Activated CD4-positive, alpha-beta T cell treated with anti-CD3 and anti-CD28 coated beads, Interleukin-2, amount 10 ng/mL, durations not matched to agents 24 days and 14 days (primary cell): Measurements from ENCODE around the gene CFAP58. TPM values are rescaled to one million over a fixed set of nuclear protein-coding genes. Genes with fewer than 3 reads are reported as not detected.
A peak's percentile ranks its signal among the peaks of the same experiment; 100 is the strongest.

ENCODE experiments used
- DNase-seq: peaks from one replicate; pipeline ENCODE4 v3.0.0; 2022
- H3K27ac Mint-ChIP-seq: one replicate; pipeline ENCODE4 v1.8.0; 2022; ENCODE audit warnings: mild to moderate bottlenecking, mixed read lengths
- H3K27me3 Mint-ChIP-seq: one replicate; pipeline ENCODE4 v1.8.0; 2022; ENCODE audit warnings: mixed read lengths
- H3K36me3 Mint-ChIP-seq: one replicate; pipeline ENCODE4 v1.8.0; 2022; ENCODE audit warnings: low read depth, mild to moderate bottlenecking, mixed read lengths
- H3K4me1 Mint-ChIP-seq: one replicate; pipeline ENCODE4 v1.8.0; 2021; ENCODE audit warnings: mixed read lengths
- H3K4me3 Mint-ChIP-seq: one replicate; pipeline ENCODE4 v1.8.0; 2022; ENCODE audit warnings: mild to moderate bottlenecking, moderate library complexity, mixed read lengths
- H3K9me3 Mint-ChIP-seq: one replicate; pipeline ENCODE4 v1.8.0; 2021; ENCODE audit warnings: mixed read lengths
- intact Hi-C: fragments of 100-400 bp; cut with micrococcal nuclease; formaldehyde crosslinking; loops from one replicate; pipeline ENCODE4 v1.15.1; 2023
- total RNA-seq: library from RNA; stranded (reverse); gene quantifications from 2 replicates; pipeline ENCODE4 v1.2.3, GENCODE V29; 2022

Gene CFAP58
- total RNA-seq, 1 donor from 2014 or later, result 0.16 TPM

DNA sequence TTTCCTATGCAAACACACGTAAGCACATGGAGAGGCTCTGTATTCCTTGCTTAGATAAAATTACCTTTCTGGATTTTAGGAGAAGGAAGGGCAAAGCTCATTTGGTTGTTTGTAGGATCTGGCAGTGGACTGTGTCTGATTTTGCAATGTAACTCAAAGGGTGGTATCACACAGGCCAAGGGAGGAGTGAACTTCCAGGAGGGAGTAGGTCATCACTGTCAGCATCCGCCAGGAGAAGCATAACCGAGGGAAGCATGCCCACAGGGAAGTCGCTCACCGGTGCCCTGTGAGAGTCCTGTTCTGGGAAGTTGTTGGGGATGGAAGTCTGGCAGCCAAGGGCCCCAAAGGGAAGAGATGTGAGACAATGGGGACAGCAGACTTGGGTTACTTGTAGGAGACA, 74.4 kb downstream of the CFAP58 start:
- Mint-ChIP-seq H3K27me3 (peaks cover 9% of the 10 kb centered on the region), H3K27ac (no peak overlapping the region), H3K4me3 (no peak overlapping the region), H3K4me1 (peaks cover 5% of the 10 kb centered on the region), H3K36me3 (no peaks in the 10 kb centered on the region), H3K9me3 (no peaks in the 10 kb centered on the region)
- intact Hi-C loops, result no loop called here
- no peak for DNase-seq

DNA sequence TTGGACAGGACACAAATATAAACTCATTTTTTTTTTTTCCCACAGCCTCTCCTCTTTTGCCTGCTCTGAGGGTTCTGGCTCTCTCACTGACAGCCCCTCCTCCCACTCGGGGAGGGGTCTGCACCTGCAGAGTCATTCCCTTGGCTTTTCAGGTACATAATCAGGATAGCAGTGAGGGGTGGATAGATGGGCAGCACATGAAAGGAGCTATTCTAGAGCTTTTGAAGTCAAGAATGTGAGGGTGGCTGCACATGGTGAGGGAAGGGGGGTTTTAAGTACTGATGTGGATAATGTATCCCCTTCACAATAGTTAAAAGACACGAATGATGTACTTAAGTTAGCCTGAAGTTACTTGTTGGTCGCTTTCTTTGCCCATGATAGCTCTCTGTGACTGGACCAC, 76.2 kb downstream of the CFAP58 start:
- peaks cover 14% of the 10 kb centered on the region for H3K27me3 Mint-ChIP-seq
- DNase-seq, result peak; percentile 30
- no peaks in the 10 kb centered on the region for H3K36me3 Mint-ChIP-seq
- H3K4me1 Mint-ChIP-seq, result peaks cover 2% of the 10 kb centered on the region
- H3K27ac Mint-ChIP-seq, result no peak overlapping the region
- no peak overlapping the region for H3K4me3 Mint-ChIP-seq
- no peaks in the 10 kb centered on the region for H3K9me3 Mint-ChIP-seq
- intact Hi-C loops, result no loop called here

DNA sequence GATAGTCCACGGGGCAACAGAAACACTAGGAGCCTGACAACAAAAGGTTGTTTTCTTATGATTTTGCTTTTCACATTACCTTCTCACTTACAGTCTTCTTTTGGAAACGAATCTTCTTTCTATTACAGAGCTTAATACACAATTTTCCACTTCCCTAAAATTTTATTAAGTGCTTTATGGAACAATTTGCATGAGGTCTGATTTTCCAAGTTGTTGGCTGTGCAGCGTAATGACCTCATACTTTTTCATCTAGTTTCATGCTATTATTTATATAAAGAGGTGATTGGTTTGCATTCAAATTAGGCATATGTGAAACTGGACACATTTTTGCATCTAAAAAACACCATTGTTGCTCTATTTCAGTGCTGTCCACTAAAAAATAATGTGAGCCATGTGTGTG, 76.7 kb downstream of the CFAP58 start:
- intact Hi-C loops, result no loop called here
- no peak overlapping the region for H3K4me3 Mint-ChIP-seq
- H3K27me3 Mint-ChIP-seq, result peaks cover 14% of the 10 kb centered on the region
- no peak for DNase-seq
- no peaks in the 10 kb centered on the region for H3K36me3 Mint-ChIP-seq
- no peaks in the 10 kb centered on the region for H3K9me3 Mint-ChIP-seq
- H3K27ac Mint-ChIP-seq, result no peak overlapping the region
- H3K4me1 Mint-ChIP-seq, result no peaks in the 10 kb centered on the region

DNA sequence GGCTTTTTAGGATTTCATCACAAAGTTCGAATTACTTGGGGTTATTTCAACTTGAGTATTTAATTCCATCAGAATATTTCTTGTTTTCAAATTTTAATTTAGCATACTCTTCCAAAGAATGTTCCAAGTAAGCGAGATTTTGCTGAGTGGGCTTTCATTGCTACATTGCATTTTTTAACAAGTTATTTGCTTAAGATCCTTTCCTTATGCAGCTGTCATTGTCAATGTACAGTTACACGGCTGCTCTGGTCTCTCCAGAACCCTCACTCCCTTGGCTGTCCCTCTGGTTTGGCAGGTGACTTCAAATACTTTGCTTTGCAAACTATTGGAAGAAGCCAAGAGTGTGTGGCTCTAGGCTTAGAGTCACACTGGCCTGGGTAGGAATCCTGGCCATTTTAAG, 80.0 kb downstream of the CFAP58 start:
- DNase-seq, result peak; percentile 36
- no peaks in the 10 kb centered on the region for H3K9me3 Mint-ChIP-seq
- no peak overlapping the region for H3K4me3 Mint-ChIP-seq
- no peaks in the 10 kb centered on the region for H3K4me1 Mint-ChIP-seq
- H3K36me3 Mint-ChIP-seq, result no peaks in the 10 kb centered on the region
- H3K27me3 Mint-ChIP-seq, result peaks cover 18% of the 10 kb centered on the region
- intact Hi-C loops, result no loop called here
- H3K27ac Mint-ChIP-seq, result no peak overlapping the region

DNA sequence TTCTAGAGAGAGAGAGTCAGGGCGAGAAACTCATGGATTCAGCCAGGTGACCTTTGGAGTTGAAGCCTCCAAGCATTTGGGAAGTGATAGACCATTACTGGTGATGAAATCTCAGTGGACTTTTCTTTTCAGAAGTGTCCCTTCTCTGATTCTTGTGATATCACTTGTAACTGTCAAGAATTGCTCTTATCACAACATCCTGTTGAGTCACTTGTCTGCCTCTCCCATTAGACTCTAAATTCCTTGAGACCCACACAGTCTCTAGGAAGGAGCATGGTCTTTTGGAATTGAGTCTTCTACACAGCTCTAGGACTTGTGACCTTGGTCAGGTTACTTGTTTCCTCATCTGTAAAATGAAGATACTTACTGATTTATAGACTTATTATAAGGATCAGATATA, 81.0 kb downstream of the CFAP58 start:
- H3K4me3 Mint-ChIP-seq, result no peak overlapping the region
- no peak overlapping the region for H3K27ac Mint-ChIP-seq
- H3K36me3 Mint-ChIP-seq, result no peaks in the 10 kb centered on the region
- DNase-seq, result peak; percentile 12
- intact Hi-C loops, result no loop called here
- no peaks in the 10 kb centered on the region for H3K4me1 Mint-ChIP-seq
- H3K27me3 Mint-ChIP-seq, result peaks cover 18% of the 10 kb centered on the region
- no peaks in the 10 kb centered on the region for H3K9me3 Mint-ChIP-seq

DNA sequence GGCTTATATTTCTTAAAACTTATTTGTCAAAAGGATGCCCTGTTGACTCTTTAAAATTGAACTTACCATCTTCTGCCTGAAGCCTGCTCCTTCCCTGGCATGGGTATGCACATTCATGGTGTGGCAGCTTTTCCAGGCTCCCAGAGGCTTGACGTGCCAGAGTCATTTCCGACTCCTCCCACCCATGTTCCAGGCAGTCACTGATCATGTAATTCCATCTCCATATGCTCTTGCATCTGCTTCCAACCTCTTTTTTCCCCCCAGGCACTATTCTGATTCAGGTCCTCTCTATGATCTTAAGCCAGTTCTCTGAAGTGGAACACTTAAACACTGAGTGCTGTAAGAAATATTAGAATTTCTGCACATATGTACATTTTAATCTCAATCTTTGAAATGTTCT, 82.2 kb downstream of the CFAP58 start:
- intact Hi-C loops, result no loop called here
- peak; percentile 18 for DNase-seq
- no peaks in the 10 kb centered on the region for H3K36me3 Mint-ChIP-seq
- no peak overlapping the region for H3K27ac Mint-ChIP-seq
- H3K9me3 Mint-ChIP-seq, result no peaks in the 10 kb centered on the region
- no peaks in the 10 kb centered on the region for H3K4me1 Mint-ChIP-seq
- no peak overlapping the region for H3K4me3 Mint-ChIP-seq
- H3K27me3 Mint-ChIP-seq, result peaks cover 18% of the 10 kb centered on the region

DNA sequence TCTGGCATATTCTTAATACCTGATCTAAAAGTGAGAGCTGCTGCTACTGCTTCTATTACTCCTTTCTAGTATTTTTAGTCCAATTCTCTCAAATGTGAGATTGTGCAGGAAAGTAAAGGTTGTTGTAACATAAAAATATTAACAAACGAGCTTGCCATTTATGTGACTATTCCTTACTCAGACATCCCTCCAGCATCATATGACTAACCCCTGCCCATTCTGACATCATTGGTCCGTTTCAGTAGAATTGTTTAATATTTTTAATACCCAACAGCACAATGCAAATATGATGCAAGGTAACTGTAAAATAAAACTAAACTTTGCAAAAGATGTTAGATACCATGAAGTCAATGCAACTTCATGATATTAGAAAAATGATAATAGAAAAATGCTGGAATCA, 83.6 kb downstream of the CFAP58 start:
- DNase-seq, result peak; percentile 5
- no peaks in the 10 kb centered on the region for H3K36me3 Mint-ChIP-seq
- intact Hi-C loops, result no loop called here
- H3K27ac Mint-ChIP-seq, result no peak overlapping the region
- H3K4me1 Mint-ChIP-seq, result no peaks in the 10 kb centered on the region
- H3K4me3 Mint-ChIP-seq, result no peak overlapping the region
- no peaks in the 10 kb centered on the region for H3K9me3 Mint-ChIP-seq
- H3K27me3 Mint-ChIP-seq, result peaks cover 12% of the 10 kb centered on the region

DNA sequence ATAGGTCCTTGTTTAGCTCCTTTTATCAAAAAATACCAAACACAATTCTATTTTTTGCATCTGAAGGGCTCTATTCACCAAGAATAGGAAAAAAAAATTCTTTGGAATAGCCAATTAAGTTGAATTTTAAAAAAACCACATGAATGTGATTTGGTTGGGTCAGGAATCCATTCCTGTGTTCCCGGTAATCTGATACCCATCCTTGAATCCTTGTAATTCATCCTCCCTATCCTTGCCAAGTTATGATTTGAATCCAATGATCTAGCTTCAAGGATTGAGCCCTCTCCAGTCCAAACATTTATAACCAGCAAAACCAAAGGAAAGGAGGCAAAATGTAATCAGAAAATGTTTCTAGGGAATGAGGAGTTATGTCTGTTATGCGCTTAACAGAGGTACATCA, 86.6 kb downstream of the CFAP58 start:
- no peak overlapping the region for H3K27ac Mint-ChIP-seq
- no peaks in the 10 kb centered on the region for H3K36me3 Mint-ChIP-seq
- no peaks in the 10 kb centered on the region for H3K9me3 Mint-ChIP-seq
- intact Hi-C loops, result no loop called here
- peaks cover 7% of the 10 kb centered on the region for H3K27me3 Mint-ChIP-seq
- H3K4me3 Mint-ChIP-seq, result no peak overlapping the region
- peak; percentile 13 for DNase-seq
- no peaks in the 10 kb centered on the region for H3K4me1 Mint-ChIP-seq

DNA sequence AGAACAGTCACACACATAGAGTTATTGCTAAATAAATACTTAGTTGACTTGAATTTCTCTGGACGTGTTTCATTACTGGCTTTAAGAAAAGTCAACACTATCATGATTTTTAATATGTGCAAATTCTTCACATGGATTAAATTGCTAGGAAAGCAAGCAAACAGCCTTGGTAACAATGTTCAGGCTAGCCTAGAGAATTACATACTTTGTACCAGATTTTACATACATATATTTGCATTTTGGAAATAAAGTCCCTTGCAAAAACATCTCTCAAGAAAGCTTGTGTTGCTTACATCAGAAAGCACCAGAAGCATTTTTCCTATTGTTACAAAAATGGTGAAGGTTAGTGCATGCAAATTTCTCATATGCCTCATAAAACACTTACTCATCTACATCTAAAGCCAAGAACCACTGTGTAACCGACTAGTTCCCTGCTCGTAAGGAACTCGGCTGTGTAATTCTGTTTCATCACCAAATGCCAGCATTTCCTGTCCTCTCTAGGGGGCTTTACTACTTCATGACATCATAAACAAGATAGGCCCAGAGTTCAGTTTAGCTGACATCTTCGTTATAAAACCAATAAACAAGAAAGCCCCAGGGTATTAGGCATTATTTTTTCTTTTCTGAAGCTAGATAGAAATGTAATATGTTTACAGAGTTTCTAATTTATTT, 87.8 kb downstream of the CFAP58 start:
- no peak for DNase-seq
- intact Hi-C loops, result no loop called here
- H3K9me3 Mint-ChIP-seq, result no peaks in the 10 kb centered on the region

DNA sequence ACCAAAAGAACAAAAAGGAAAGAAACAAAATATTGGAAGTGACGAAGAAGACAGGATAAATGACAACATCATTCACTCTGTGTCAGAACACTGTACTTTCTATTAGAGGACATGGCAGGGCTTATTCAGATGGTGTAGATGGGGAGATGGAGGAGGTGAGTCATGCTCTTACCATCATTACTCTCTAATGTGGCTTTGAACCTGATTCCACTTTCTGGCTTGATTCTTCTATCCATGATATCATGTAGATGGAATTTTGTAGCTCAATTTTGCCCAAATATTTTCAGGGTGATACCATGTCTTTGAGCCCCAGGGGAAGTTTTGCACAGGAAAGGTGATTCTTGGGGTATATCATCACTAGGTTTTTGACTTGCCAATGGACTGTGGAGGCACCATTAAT, 91.7 kb downstream of the CFAP58 start:
- Mint-ChIP-seq H3K27me3 (peaks cover 17% of the 10 kb centered on the region), H3K4me1 (no peaks in the 10 kb centered on the region), H3K9me3 (no peaks in the 10 kb centered on the region), H3K27ac (no peak overlapping the region), H3K36me3 (no peaks in the 10 kb centered on the region), H3K4me3 (no peak overlapping the region)
- peak; percentile 44 for DNase-seq
- intact Hi-C loops, result no loop called here

More for the DNA sequence above, 87.8 kb downstream of the CFAP58 start:
- Mint-ChIP-seq H3K36me3 (no peaks in the 10 kb centered on the region), H3K4me3 (no peak overlapping the region), H3K27ac (no peak overlapping the region), H3K27me3 (peaks cover 6% of the 10 kb centered on the region), H3K4me1 (no peaks in the 10 kb centered on the region)

DNA sequence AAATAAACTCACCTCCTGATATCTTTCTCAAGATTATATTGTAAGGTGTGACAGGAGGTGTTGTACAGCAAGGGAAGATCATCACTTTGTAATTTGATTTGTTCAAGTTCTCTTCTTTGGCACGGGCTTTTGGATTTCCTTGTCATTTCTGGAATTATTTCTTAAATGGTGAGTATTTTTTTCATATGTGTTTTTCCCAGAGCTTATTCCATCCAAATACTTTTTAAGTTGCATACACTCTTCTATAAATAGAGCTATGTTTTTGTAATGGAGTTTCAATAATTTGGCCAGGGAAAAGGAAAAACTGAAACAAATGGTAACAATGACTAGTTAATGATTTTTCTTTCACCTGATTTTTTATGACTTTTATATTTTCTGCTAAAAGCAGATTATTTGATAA, 92.5 kb downstream of the CFAP58 start:
- Mint-ChIP-seq H3K9me3 (no peaks in the 10 kb centered on the region), H3K36me3 (no peaks in the 10 kb centered on the region), H3K4me3 (no peak overlapping the region), H3K27me3 (peaks cover 17% of the 10 kb centered on the region), H3K4me1 (no peaks in the 10 kb centered on the region), H3K27ac (no peak overlapping the region)
- DNase-seq, result no peak
- intact Hi-C loops, result no loop called here

DNA sequence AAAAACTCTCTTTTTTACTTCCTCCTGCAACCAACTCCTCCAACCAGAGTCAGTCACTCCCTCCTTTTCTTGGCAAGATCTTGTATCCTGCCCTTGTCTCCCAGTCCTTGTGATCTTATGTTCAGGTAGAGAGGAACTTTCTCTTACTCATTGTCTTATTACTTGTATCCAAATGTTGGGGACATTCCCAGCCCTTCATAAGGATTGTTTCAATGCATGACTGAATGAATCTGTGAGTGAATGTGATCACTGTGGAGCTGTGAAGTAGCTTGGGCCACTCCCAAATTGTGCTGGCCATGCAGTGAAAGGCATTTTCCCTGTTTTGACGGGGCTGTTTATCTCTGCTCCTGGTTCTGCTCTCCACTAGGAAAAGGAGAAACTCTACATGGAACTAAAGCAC, 93.7 kb downstream of the CFAP58 start:
- no peaks in the 10 kb centered on the region for H3K4me1 Mint-ChIP-seq
- no peak overlapping the region for H3K27ac Mint-ChIP-seq
- no peak overlapping the region for H3K4me3 Mint-ChIP-seq
- no peaks in the 10 kb centered on the region for H3K9me3 Mint-ChIP-seq
- intact Hi-C loops, result no loop called here
- no peaks in the 10 kb centered on the region for H3K36me3 Mint-ChIP-seq
- DNase-seq, result peak; percentile 37
- peaks cover 18% of the 10 kb centered on the region for H3K27me3 Mint-ChIP-seq

DNA sequence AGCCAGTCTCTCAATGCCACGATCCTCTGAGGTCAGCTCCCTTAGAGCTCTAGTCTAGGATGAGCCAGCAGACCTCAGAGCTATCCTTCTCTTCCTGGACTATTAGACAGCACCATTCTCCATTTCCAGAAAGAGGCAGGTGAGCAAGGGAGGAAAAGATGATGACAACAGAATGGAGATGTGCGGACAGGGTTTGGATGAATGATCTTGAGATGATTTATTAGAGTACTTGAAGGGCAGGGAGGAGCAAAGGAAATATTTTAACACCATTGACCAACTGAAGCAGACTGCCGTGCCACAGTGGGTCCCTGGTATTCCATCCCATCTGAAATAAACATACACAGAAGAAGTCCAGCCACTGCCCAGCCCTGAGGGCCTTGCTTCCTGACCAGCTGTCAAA, 94.3 kb downstream of the CFAP58 start:
- Mint-ChIP-seq H3K36me3 (no peaks in the 10 kb centered on the region), H3K27me3 (peaks cover 18% of the 10 kb centered on the region), H3K9me3 (no peaks in the 10 kb centered on the region), H3K27ac (no peak overlapping the region), H3K4me3 (no peak overlapping the region), H3K4me1 (no peaks in the 10 kb centered on the region)
- DNase-seq, result peak; percentile 40
- intact Hi-C loops, result no loop called here

DNA sequence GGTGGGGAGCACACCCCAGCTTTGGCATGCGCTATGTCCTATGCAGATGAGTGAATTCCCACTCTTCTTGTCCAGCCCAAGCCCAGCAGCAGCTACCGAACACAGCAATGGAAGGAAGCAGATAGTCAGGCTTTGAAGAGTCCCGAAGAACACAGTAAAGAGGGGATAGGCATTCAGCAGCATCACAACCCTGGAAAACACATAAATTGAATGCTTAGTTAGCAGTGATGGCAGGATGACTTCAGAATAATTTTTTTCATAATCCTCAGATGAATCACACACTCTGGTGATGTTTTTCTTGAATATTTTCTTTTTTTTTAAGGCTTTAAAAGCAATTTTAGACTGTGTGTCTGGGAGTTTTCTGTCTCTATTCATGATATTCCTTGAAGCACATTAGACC, 95.8 kb downstream of the CFAP58 start:
- H3K4me3 Mint-ChIP-seq, result no peak overlapping the region
- DNase-seq, result no peak
- H3K27ac Mint-ChIP-seq, result no peak overlapping the region
- no peaks in the 10 kb centered on the region for H3K9me3 Mint-ChIP-seq
- H3K4me1 Mint-ChIP-seq, result no peaks in the 10 kb centered on the region
- peaks cover 20% of the 10 kb centered on the region for H3K27me3 Mint-ChIP-seq
- intact Hi-C loops, result no loop called here
- no peaks in the 10 kb centered on the region for H3K36me3 Mint-ChIP-seq

DNA sequence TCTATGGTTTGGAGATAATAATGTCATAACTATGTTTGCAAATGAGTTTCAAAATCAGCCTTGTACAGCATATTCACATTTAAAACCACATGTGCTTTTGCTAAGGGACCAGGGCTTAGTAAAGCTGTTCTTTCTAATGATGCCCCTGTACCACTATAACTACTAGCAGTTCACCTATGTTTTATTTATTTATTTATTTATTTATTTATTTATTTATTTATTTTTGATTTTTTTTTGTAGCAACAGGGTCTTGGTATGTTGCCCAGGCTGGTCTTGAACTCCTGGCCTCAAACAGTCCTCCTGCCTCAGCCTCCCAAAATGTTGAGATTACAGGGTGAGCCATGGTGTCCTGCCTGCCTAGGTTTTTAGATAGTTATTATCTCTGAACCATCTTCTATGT, 96.9 kb downstream of the CFAP58 start:
- intact Hi-C loops, result no loop called here
- no peak overlapping the region for H3K4me3 Mint-ChIP-seq
- DNase-seq, result no peak
- H3K27ac Mint-ChIP-seq, result no peak overlapping the region
- H3K4me1 Mint-ChIP-seq, result no peaks in the 10 kb centered on the region
- no peaks in the 10 kb centered on the region for H3K9me3 Mint-ChIP-seq
- peaks cover 21% of the 10 kb centered on the region for H3K27me3 Mint-ChIP-seq
- H3K36me3 Mint-ChIP-seq, result no peaks in the 10 kb centered on the region
